HG02759 (cell line): ENCODE results near the gene MARK3.
"Not testable (repeated sequence)": the region's sequence is repeated elsewhere in the genome, so short reads cannot be mapped to it uniquely, and the experiment has no call there.

Experiments used
- ATAC-seq: cut with Tn5 transposase; IDR thresholded peaks from one replicate; pipeline ENCODE4 v1.9.1; 2021; ENCODE audit warnings: mild to moderate bottlenecking, moderate library complexity; ENCODE audit not compliant: unreplicated experiment

MARK3 gene

GRCh38 chr14:103522649-103523574 is 137.7 kb downstream of the MARK3 start, which contains the start of gene CKB:
Gene CKB, minus strand, starts transcription at chr14:103522830. Its CDS starts 337 bp downstream, at chr14:103522493.
- no peak for ATAC-seq

- no peak for ATAC-seq
These were observed 138.3 kb downstream of the MARK3 start for GRCh38 chr14:103523575-103523954.

DNA sequence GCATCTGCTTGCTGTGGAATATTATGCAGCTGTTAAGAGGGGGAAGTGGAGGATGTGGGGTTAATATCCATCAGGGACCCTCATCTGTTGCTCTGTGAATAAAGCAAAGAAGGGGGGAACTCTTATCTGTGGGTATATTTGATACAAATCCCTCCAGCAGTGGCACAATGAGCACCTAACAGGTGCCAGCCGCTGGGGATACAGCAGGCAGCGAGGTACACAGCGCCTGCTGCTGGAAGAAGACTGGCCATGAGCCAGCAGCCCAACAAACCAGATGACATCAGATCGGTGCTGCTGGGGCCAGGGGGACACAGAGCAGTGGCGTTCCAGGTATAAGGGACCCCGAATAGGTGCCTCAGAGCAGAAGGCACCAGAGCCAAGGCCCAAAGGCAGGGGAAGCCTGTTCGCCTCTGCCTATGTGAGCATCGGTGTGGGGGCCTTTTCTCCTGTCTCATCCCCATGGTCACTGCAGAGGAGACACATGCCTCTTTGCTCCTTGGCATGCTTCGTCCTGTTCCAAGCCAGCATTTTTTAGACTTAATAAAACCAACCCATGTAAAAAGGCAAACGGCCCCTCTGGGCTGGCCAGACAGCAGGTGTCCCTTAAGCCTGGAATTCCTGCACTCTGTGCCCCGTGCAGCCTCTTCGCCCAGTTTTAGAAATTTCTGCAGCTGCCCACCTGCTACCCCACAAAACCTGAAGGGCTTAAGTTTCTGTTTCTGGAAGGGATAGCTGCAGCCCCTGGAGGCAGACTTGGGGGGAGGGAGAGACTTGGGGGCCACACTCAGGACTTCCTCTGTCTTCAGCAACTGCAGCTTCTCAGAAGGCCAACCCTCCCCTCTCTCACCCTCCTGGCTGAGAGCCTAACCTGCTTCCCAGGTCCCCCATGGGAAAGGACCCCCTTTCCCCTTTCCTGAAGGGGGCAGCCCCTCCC is 139.1 kb downstream of the MARK3 start:
- no peak for ATAC-seq

DNA sequence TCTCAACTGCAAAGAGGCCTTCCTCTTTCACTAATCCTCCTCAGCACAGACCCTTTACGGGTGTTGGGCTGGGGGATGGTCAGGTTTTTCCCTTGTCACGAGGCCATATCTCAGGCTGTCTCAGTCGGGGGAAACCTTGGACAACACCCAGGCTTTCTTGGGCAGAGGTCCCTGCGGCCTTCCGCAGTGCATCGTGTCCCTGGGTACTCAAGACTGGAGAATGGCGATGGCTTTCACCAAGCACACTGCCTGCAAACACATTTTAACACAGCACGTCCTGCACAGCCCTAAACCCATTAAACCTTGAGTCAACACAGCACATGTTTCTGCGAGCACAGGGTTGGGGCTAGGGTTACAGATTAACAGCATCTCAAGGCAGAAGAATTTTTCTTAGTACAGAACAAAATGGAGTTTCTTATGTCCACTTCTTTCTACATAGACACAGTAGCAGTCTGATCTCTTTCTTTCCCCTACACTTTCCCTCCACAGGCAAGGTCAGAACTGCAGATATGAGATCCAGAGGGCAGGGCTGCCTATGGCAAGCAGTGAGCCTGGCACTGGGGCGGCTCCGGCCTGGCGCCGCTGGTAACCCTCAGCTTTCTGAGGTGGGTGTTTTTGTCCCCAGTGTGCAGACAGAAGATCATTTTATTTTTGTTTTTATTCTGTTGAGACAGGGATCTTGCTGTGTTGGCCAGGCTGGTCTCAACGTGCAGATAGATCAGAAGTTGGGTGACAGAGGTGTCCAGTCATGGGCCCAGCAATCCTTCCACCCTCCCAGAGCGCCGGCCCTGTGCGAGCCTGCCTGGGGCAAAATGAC is 140.4 kb downstream of the MARK3 start:
- not testable (repeated sequence) for ATAC-seq

- no peak for ATAC-seq
These were observed 141.2 kb downstream of the MARK3 start for GRCh38 chr14:103526247-103526913.

DNA sequence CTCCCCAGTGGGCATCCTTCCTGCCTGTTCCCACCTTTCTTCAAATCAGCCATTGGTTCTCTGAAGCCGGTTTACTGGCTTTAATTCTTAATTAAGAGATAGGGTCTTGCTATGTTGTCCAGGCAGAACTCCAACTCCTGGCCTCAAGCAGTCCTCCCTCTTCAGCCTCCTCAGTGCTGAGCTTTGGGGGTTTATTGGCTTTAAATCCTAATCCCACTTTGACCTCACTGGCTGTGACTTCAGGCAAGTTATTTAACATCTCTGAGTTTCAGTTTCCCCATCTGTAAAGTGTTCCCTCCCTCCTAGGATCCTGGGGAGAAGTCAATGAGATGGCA is 141.7 kb downstream of the MARK3 start:
- no peak for ATAC-seq

- ATAC-seq, result peak; percentile 72
These were observed 142.4 kb downstream of the MARK3 start for GRCh38 chr14:103527408-103528145.

DNA sequence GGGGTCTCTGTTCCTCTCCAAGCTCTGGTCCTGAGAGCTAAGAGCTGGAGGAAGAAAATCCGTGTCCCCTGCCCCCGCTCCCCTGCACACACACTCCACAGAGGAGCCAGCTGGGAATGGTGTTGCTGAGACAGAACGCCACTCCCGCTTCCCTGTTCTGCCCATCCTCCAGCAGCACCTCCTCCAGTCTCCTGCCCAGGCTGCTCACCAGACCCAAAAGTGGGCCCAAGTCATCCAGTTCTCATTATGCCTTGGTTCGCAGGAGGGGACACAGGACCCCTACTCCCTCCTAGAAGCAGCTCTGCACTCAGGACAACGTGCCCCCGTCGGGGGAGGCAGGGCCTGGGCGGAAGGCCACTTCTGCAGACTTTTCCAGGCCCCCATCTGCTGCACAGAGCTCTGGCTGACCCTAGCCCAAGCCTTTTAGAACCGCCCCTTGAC is 143.0 kb downstream of the MARK3 start:
- ATAC-seq, result no peak

- peak; percentile 51 for ATAC-seq
These were observed 143.6 kb downstream of the MARK3 start, which contains the start of gene TRMT61A for GRCh38 chr14:103528587-103529382. Gene TRMT61A, plus strand, starts transcription at chr14:103529196. Its CDS starts 783 bp downstream, at chr14:103529979.

DNA sequence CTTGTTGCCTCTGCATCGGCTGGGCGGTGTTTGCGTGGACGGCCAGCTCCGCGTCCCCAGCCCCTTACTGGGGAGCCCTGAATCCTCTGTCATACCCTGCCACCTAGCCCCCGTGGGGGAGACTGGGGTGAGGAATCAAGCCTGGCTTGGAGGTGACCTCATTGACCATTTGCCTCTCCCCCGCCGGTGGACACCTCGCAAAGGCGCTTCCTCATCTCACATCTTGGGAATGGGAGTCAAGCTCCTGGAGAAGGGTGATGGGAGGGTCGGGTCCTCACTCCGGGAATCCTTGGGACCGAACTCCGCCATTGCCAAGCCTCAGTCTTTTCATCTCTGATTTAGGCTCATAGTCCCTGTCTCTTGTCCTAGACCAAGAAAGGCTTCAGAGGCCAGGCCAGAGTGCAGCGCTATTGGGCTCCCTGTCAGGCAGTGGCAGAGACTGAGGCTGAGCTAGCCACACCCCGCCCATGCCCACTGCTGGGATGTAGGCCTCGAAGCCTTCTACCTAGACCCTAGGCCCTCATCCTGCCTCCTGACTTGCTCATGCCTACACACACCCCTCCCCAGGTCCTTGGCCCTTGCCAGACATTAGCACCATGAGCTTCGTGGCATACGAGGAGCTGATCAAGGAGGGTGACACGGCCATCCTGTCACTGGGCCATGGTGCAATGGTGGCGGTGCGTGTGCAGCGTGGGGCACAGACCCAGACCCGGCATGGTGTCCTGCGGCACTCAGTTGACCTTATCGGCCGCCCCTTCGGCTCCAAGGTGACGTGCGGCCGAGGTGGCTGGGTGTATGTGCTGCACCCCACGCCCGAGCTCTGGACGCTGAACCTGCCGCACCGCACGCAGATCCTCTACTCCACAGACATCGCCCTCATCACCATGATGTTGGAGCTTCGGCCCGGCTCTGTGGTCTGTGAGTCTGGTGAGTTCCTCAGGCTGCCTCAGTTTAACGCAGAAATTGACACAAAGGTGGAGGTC is 144.5 kb downstream of the MARK3 start:
- no peak for ATAC-seq

DNA sequence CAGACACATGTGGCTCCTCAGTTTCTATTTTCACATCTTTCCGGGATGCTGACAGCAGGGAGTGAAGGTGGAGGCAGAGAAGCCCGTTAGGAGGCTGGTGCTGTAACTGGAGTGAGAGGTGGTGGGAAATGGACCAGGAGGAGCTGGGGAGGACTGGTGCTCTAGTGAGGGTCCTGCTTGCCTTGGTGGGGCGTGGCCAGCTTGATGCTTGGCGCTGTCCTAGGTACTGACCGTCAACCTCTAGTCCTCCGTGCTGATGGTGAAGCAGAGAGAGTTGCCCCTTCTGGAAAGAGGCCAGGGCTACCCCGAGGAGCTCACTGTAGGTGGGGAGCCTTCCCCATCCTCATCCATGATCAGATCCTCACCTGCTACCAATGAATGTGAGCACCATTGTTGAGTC is 145.2 kb downstream of the MARK3 start:
- ATAC-seq, result no peak

DNA sequence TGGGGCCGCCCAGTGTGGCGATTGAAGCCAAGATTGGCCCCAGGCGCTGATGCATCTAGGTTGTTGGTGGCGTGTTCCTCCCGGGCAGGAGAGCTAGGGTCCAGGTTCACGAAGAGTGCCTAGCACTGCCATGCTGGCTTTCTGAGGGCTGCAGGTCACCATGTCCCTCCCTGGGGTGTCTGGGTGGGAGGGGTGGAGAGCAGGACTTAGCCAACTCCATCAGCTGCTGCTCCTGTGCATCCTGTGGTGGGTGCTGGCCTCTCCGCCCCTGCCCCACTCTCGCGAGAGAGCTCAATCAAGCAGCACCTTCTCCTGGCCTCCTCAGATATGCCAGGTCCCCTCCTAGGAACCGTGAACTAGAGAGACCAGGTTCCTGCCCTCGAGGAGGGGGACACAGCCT is 145.6 kb downstream of the MARK3 start:
- ATAC-seq, result no peak

GRCh38 chr14:103531421-103532215 is 146.4 kb downstream of the MARK3 start:
- no peak for ATAC-seq

DNA sequence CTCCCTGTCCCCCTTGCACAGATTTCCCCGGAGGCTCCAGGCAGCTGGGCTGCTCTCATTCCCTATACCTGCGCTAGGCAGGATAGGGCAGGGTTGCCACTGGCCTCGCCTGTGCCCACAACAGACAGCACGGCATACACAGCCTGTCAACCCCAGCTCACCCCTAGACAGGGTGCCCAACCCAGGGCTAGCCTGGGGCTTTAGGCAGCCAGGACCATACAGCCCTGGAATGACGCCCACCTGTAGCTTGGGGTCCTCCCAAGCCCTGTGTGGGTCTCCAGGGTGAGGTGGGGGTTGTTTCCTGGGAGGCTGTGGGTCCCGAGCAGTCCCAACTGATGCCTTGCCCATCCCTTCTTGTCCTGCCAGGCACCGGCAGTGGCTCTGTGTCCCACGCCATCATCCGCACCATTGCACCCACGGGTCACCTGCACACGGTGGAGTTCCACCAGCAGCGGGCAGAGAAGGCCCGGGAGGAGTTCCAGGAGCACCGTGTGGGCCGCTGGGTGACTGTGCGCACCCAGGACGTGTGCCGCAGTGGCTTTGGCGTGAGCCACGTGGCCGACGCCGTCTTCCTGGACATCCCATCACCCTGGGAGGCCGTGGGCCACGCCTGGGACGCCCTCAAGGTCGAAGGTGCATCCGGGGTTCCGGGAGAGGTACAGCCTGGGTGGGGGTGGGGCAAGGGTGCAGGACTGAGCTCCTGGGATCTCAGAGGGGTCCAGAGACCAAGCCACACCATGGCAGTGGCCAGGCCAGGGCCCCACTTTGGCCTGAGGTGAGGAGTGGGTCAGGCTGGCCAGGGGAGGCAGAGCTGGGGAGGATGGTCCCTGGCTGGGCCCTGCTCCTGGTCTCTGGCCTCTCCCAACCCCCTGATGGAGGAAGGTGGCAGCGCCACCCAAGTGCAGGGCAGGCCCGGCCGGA is 147.3 kb downstream of the MARK3 start:
- ATAC-seq, result no peak

DNA sequence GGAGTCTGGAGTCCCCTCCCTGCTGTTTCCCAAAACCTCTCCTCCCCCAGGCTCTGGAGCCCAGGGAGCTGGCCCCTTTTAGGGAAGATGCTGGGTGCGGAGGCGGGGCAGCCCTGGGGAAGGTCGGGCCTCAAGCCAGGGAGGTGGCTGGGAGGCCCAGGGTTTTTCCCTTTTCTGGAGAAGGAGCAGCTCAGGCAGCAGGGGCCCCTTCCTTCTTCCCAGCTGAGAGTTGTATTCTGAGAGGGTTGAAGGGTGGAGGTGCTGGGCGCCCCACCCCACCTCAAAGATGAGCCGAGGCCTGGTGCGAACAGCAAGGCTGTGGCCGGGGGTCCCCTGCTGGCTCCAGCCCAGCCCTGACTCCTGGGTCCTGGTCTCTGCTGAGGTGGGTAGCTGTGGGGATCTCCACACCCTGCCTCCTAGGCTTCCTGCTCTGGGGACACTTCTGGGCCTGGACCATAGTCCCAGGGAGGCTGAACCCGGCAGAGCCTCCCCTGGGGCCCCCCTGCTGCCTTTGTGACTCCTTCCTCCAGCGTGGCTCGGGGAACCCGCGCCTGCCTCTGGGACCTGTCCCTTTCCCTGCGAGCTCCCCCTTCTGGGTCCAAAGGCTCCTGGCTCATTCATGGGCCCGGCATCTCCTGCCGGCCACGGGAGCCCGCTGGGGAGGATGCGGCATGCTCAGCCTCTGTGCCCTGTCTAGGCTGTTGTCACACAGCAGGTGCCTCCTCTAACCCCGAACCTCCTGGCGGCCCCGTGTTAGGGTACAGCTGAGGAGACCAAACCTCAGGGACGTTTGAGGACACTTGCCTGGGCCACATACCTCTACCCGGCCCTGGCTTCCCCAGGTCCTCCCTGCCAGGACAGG is 148.2 kb downstream of the MARK3 start:
- ATAC-seq, result no peak
